Right lobe of liver (tissue), 6 donors: ENCODE measurements around the gene KDM4B. TPM values are rescaled to one million over a fixed set of nuclear protein-coding genes. Genes with fewer than 3 reads are reported as not detected.

Experiments used
- ATAC-seq, 4 donors: fragments of 200-7000 bp; cut with Tn5 transposase; one replicate each; pipeline ENCODE4 v1.9.1; 2020; ENCODE audit warnings: mild to moderate bottlenecking in 4 of 4, moderate library complexity in 4 of 4
- DNase-seq, 3 donors: peaks; one replicate each; pipeline ENCODE4 v3.0.0-alpha.2; 2020
- H3K27ac ChIP-seq, 3 donors: fragments of 200-600 bp; one replicate each; pipeline ENCODE4 v1.8.0; 2022
- H3K27me3 ChIP-seq, 2 donors: fragments of 200-600 bp; one replicate each; pipeline ENCODE4 v1.8.0; 2022
- H3K36me3 ChIP-seq, 4 donors: fragments of 200-600 bp; sonication (generic) in 1 of 4; one replicate each; pipeline versions ENCODE4 v1.5.1 to v1.8.0; 2017 to 2022; ENCODE audit warnings: control low read depth in 1 of 4
- H3K4me1 ChIP-seq, 4 donors: fragments of 200-600 bp; sonication (generic) in 1 of 4; one replicate each; pipeline versions ENCODE4 v1.5.1 to v1.8.0; 2017 to 2022; ENCODE audit warnings: control low read depth in 1 of 4
- H3K4me3 ChIP-seq, 3 donors: fragments of 200-600 bp; one replicate each; pipeline ENCODE4 v1.8.0; 2022
- H3K9me3 ChIP-seq, 4 donors: fragments of 200-600 bp; sonication (generic) in 1 of 4; one replicate each; pipeline versions ENCODE4 v1.5.1 to v1.8.0; 2017 to 2022; ENCODE audit warnings: control low read depth in 1 of 4
- POLR2A ChIP-seq: fragments of 450-650 bp; IDR thresholded peaks from one replicate; pipeline ENCODE4 v1.6.1; 2017; ENCODE audit warnings: antibody characterized with exemption, mild to moderate bottlenecking
- WGBS: methylation state at CpG from one replicate; pipeline ENCODE4 v1.1.6; 2018; ENCODE audit warnings: low coverage, low lambda C conversion rate; ENCODE audit not compliant: insufficient coverage; ENCODE audit errors: missing lambda C conversion rate; 5-methylcytosine and 5-hydroxymethylcytosine counted together
- intact Hi-C, 2 donors: fragments of 100-400 bp; cut with DNase I; formaldehyde crosslinking; loops; one replicate each; pipeline versions ENCODE4 v1.11.2 to v1.14.1; 2022
- total RNA-seq, 6 experiments: library from RNA; depleted of rRNA in 2 of 6; stranded (reverse); fragments of >200 nt in 2 of 6; fragmentation: NEBNext Ultra II Directional in 3 of 6; extraction: Animal tissue kit (Norgen Biotek cat#: 25700) in 3 of 6; gene quantifications; one replicate each; pipeline versions ENCODE4 v1.1.0 to v1.2.4, GENCODE V29; 2016 to 2023
- TF ChIP-seq, protein P1 (sequence below), 4 donors: fragments of 200-600 bp in 3 of 4; fragments of 450-650 bp in 1 of 4; IDR thresholded peaks; one replicate each; pipeline versions ENCODE4 v1.5.1 to v1.8.0; 2016 to 2022; ENCODE audit warnings: antibody characterized with exemption in 4 of 4, mild to moderate bottlenecking in 2 of 4
- donor health status: DM: no; HTN: yes; CAD: no.
- donor health status: DM: no; HTN: no; CAD: no.
- donor health status: DM: no; HTN: no; CAD: no.
- donor health status: DM: no; HTN: yes; CAD: no.
- donor health status: DM: no; HTN: yes; CAD: no.

The KDM4B gene
- total RNA-seq, 6 experiments from 2014 or later = 14.2 to 36.9 (median 29.1) TPM

DNA sequence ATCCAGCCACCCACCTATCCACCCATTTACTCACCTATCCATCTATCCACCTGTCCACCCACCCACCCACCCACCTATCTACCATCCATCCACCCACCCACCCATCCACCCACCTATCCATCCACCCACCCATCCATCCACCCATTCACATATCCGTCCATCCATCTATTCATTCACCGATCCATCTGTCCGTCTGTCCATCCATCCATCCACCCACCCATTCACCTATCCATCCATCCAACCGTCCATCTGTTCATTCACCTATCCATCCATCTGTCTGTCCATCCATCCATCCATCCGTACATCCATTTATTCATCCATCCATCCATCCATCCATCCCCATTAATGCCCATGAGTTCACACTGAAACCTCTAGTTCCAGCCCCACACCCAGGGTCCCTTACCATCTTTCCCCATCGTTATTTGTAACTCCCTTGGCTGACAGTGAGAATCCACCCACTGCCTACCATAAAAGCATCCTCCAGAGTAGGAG is 31.3 kb downstream of the KDM4B start:
- 94% methylated on average over 6 of the region's 6 CpGs for WGBS
- Histone ChIP-seq H3K9me3 (no peaks in the 10 kb centered on the region), H3K4me1 (peaks cover 0 to 40% (median 13%) of the 10 kb centered on the region in 4 donors), H3K27me3 (no peaks in the 10 kb centered on the region), H3K27ac (no peak overlapping the region), H3K36me3 (peaks cover 0 to 3% (median 0%) of the 10 kb centered on the region in 4 donors), H3K4me3 (no peak overlapping the region)
- TF ChIP-seq, protein P1, sequence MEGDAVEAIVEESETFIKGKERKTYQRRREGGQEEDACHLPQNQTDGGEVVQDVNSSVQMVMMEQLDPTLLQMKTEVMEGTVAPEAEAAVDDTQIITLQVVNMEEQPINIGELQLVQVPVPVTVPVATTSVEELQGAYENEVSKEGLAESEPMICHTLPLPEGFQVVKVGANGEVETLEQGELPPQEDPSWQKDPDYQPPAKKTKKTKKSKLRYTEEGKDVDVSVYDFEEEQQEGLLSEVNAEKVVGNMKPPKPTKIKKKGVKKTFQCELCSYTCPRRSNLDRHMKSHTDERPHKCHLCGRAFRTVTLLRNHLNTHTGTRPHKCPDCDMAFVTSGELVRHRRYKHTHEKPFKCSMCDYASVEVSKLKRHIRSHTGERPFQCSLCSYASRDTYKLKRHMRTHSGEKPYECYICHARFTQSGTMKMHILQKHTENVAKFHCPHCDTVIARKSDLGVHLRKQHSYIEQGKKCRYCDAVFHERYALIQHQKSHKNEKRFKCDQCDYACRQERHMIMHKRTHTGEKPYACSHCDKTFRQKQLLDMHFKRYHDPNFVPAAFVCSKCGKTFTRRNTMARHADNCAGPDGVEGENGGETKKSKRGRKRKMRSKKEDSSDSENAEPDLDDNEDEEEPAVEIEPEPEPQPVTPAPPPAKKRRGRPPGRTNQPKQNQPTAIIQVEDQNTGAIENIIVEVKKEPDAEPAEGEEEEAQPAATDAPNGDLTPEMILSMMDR (IDR thresholded peaks at IDR 0.05) = no peak
- no peak for TF ChIP-seq POLR2A
- ATAC-seq (no peak), DNase-seq (no peak)
- intact Hi-C loops = no loop called here

GRCh38 chr19:5001615-5002014 is 32.7 kb downstream of the KDM4B start:
- TF ChIP-seq POLR2A = no peak
- TF ChIP-seq, protein P1 (IDR thresholded peaks at IDR 0.05) = peak; percentile 36 to 83 (median 59)
- peak; percentile 43 to 62 (median 50) for ATAC-seq
- no peaks in the 10 kb centered on the region for H3K36me3 ChIP-seq
- H3K27me3 ChIP-seq = no peaks in the 10 kb centered on the region
- peak overlapping the region in 2 of 3 donors; percentile 36 to 63 for H3K27ac ChIP-seq
- no peak for DNase-seq
- no peaks in the 10 kb centered on the region for H3K9me3 ChIP-seq
- intact Hi-C loops = no loop called here
- H3K4me3 ChIP-seq = no peak overlapping the region
- 60% methylated on average over 3 of the region's 3 CpGs for WGBS
- peaks cover 0 to 53% (median 13%) of the 10 kb centered on the region in 4 donors for H3K4me1 ChIP-seq

DNA sequence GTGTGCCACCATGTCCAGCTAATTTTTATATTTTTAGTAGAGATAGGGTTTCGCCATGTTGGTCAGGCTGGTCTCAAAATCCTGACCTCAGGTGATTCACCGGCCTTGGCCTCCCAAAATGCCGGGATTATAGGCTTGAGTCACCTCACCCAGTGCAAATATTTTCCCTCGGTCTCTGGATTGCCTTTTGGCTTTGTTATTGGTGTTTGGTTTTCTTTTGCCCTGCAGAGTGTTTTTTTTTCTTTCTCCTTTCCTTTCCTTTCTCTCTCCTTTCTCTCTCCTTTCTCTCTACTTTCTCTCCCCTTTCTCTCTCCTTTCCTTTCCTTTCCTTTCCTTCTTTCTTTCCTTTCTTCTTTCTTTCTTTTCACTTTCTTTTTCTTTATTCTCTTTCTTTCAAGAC is 33.2 kb downstream of the KDM4B start:
- ATAC-seq = peak; percentile 52 to 73 (median 58)
- intact Hi-C loops = no loop called here
- WGBS = 43% methylated on average over 4 of the region's 4 CpGs
- DNase-seq = peak in 1 of 3 donors; percentile 78
- TF ChIP-seq, protein P1 (IDR thresholded peaks at IDR 0.05) = no peak
- TF ChIP-seq POLR2A = no peak
- H3K9me3 ChIP-seq = no peaks in the 10 kb centered on the region
- H3K4me1 ChIP-seq = peaks cover 0 to 55% (median 13%) of the 10 kb centered on the region in 4 donors
- peak overlapping the region in 2 of 3 donors; percentile 36 to 63 for H3K27ac ChIP-seq
- H3K4me3 ChIP-seq = no peak overlapping the region
- H3K36me3 ChIP-seq = no peaks in the 10 kb centered on the region
- H3K27me3 ChIP-seq = no peaks in the 10 kb centered on the region

DNA sequence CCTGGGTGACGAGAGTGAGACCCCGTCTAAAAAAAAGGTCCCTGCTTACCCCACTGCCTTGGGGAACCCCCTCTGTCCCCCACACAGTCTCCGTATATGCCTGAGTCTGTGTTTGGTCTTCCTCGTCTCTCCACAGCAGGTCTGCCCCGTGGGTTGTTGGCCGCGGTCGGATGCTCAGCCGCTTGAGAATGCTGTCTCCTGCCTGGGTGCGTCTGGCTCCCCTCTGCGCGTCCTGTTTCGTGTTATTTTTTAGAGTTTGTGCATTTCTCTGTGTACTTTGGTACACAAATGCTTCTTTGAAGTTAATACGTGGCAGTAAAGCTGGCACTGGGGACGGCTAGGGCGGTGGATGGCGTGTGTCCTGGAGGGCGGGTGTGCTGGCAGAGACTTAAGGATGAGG is 34.9 kb downstream of the KDM4B start:
- no peaks in the 10 kb centered on the region for H3K27me3 ChIP-seq
- intact Hi-C loops = no loop called here
- TF ChIP-seq, protein P1 (IDR thresholded peaks at IDR 0.05) = no peak
- no peak for TF ChIP-seq POLR2A
- peak in 2 of 4 donors; percentile 4 to 6 for ATAC-seq
- peaks cover 0 to 61% (median 13%) of the 10 kb centered on the region in 4 donors for H3K4me1 ChIP-seq
- H3K27ac ChIP-seq = peak overlapping the region in 1 of 3 donors; percentile 63
- H3K4me3 ChIP-seq = peak overlapping the region in 1 of 3 donors; percentile 11
- no peak for DNase-seq
- WGBS = 87% methylated on average over 15 of the region's 18 CpGs
- H3K9me3 ChIP-seq = no peaks in the 10 kb centered on the region
- H3K36me3 ChIP-seq = no peaks in the 10 kb centered on the region
